Naive thymus-derived CD4-positive, alpha-beta T cell (primary cell): ENCODE data around the gene MACO1. TPM values are rescaled to one million over a fixed set of nuclear protein-coding genes. Genes with fewer than 3 reads are reported as not detected.

Experiments
- ATAC-seq: fragments of 150-1000 bp; cut with Tn5 transposase; 2 replicates; pipeline ENCODE4 v1.10.0; 2021; ENCODE audit warnings: mild to moderate bottlenecking, moderate library complexity
- CTCF ChIA-PET: fragments of 350-600 bp; sonication (Branson Sonifier 250); formaldehyde crosslinking; loops from one replicate; lab custom pipeline; 2021; ENCODE audit warnings: antibody characterized with exemption; lab: Charles Lee
- POLR2A ChIA-PET: fragments of 350-600 bp; sonication (Branson Sonifier 250); formaldehyde crosslinking; loops from one replicate; lab custom pipeline; 2021; ENCODE audit warnings: antibody characterized with exemption, inconsistent platforms; lab: Charles Lee
- DNase-seq, 9 donors: peaks; one replicate each; pipeline versions ENCODE4 v3.0.0 to v3.0.0-alpha.2; 2020 to 2022; ENCODE audit warnings: mixed read lengths in 1 of 9
- H3K27ac ChIP-seq: one replicate; pipeline ENCODE4 v1.7.0; 2013; ENCODE audit warnings: mild to moderate bottlenecking, low read depth, low read length, moderate library complexity
- H3K27me3 ChIP-seq, 2 donors: one replicate each; pipeline ENCODE4 v1.7.0; 2013; ENCODE audit warnings: low read length in 2 of 2, mild to moderate bottlenecking in 2 of 2, moderate library complexity in 2 of 2; ENCODE audit not compliant: control insufficient read depth in 2 of 2, insufficient read depth in 2 of 2
- H3K36me3 ChIP-seq, 3 experiments: 1 replicate in 2 of 3; 2 replicates in 1 of 3; pipeline ENCODE4 v1.7.0; 2013; ENCODE audit warnings: low read length in 3 of 3, mild to moderate bottlenecking in 3 of 3, moderate library complexity in 1 of 3; ENCODE audit not compliant: insufficient read depth in 3 of 3, control insufficient read depth in 2 of 3
- H3K4me1 ChIP-seq, 2 donors: one replicate each; pipeline ENCODE4 v1.7.0; 2013; ENCODE audit warnings: low read length in 2 of 2, mild to moderate bottlenecking in 2 of 2, moderate library complexity in 1 of 2; ENCODE audit not compliant: control insufficient read depth in 2 of 2, insufficient read depth in 2 of 2
- H3K4me3 ChIP-seq: 2 replicates; pipeline ENCODE4 v1.7.0; 2013; ENCODE audit warnings: mild to moderate bottlenecking, low read length
- H3K9me3 ChIP-seq, 3 experiments: 1 replicate in 2 of 3; 2 replicates in 1 of 3; pipeline ENCODE4 v1.7.0; 2013; ENCODE audit warnings: low read length in 3 of 3; ENCODE audit not compliant: control insufficient read depth in 2 of 3
- H3K27ac Mint-ChIP-seq, 9 donors: one replicate each; pipeline ENCODE4 v1.8.0; 2020 to 2022; ENCODE audit warnings: mixed read lengths in 9 of 9, mild to moderate bottlenecking in 8 of 9, moderate library complexity in 5 of 9, inconsistent platforms in 2 of 9
- H3K27me3 Mint-ChIP-seq, 5 donors: one replicate each; pipeline ENCODE4 v1.8.0; 2021 to 2022; ENCODE audit warnings: mixed read lengths in 5 of 5, mild to moderate bottlenecking in 1 of 5
- H3K36me3 Mint-ChIP-seq, 5 donors: one replicate each; pipeline ENCODE4 v1.8.0; 2020 to 2022; ENCODE audit warnings: mixed read lengths in 5 of 5, mild to moderate bottlenecking in 3 of 5, inconsistent platforms in 1 of 5
- H3K4me1 Mint-ChIP-seq, 7 donors: one replicate each; pipeline ENCODE4 v1.8.0; 2020 to 2022; ENCODE audit warnings: mixed read lengths in 7 of 7, mild to moderate bottlenecking in 3 of 7, inconsistent platforms in 1 of 7
- H3K4me3 Mint-ChIP-seq, 10 donors: one replicate each; pipeline ENCODE4 v1.8.0; 2020 to 2022; ENCODE audit warnings: mild to moderate bottlenecking in 10 of 10, mixed read lengths in 10 of 10, moderate library complexity in 6 of 10, inconsistent platforms in 2 of 10
- H3K9me3 Mint-ChIP-seq, 11 donors: one replicate each; pipeline ENCODE4 v1.8.0; 2020 to 2022; ENCODE audit warnings: mixed read lengths in 11 of 11, mild to moderate bottlenecking in 4 of 11, inconsistent platforms in 1 of 11, moderate library complexity in 1 of 11
- intact Hi-C, 2 donors: fragments of 100-400 bp; cut with micrococcal nuclease; formaldehyde crosslinking; loops; one replicate each; pipeline ENCODE4 v1.15.1; 2023
- polyA plus RNA-seq, 2 donors: library from polyadenylated mRNA; unstranded; fragments of 300-500 nt; fragmentation: Illumina TruSeq; gene quantifications; one replicate each; pipeline ENCODE4 v1.2.3, GENCODE V29; 2021
- total RNA-seq, 6 experiments: library from RNA in 5 of 6; stranded (reverse) in 5 of 6; gene quantifications; 1 replicate in 5 of 6; 2 replicates in 1 of 6; pipeline ENCODE4 v1.2.3 and lab custom pipeline; 2021 to 2026

MACO1 gene
- total and polyA plus RNA-seq, 7 experiments from 2014 or later: 8.8 to 25.9 (median 19.5) TPM

DNA sequence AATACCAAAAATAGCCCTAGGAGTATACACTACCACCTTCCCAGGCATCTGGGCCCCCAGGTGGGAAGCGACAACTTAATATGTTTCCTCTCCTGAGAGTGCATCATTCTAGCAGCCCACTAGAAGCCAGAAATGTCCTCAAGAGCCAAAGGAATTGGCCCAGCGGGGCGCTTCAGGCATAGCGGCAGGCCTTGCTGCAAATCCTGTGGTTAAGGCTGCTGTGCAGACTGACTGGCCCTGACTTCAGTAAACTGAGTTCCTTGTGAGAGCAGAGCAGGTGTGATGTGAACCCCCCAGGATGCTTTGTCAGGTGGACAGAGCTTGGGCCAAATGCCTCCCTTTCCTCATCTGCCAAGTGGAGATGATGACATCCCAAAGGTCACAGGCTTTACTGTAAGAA is 83.0 kb downstream of the MACO1 start:
- no peaks in the 10 kb centered on the region for H3K36me3 ChIP-seq
- no peaks in the 10 kb centered on the region for H3K9me3 ChIP-seq
- Mint-ChIP-seq H3K36me3 (no peaks in the 10 kb centered on the region), H3K4me3 (no peak overlapping the region), H3K4me1 (peaks cover 0 to 4% (median 0%) of the 10 kb centered on the region in 7 donors), H3K27ac (no peak overlapping the region), H3K9me3 (peaks cover 0 to 13% (median 0%) of the 10 kb centered on the region in 11 donors), H3K27me3 (peaks cover 0 to 5% (median 0%) of the 10 kb centered on the region in 5 donors)
- intact Hi-C loops: no loop called here
- no peak overlapping the region for H3K27ac ChIP-seq
- ChIA-PET POLR2A (interaction anchor here (0.6 to 11.4 kb wide), 4 partner anchors 8 to 43 kb away, joined by 3 to 85 read pairs (median 4); no protein-coding TSS in a partner anchor), CTCF (interaction anchor here (1.6 kb wide), 1 partner anchor 10 kb away, joined by 7 read pairs; no protein-coding TSS in a partner anchor)
- no peaks in the 10 kb centered on the region for H3K27me3 ChIP-seq
- H3K4me3 ChIP-seq: no peak overlapping the region
- DNase-seq: no peak
- no peaks in the 10 kb centered on the region for H3K4me1 ChIP-seq
- no peak for ATAC-seq

DNA sequence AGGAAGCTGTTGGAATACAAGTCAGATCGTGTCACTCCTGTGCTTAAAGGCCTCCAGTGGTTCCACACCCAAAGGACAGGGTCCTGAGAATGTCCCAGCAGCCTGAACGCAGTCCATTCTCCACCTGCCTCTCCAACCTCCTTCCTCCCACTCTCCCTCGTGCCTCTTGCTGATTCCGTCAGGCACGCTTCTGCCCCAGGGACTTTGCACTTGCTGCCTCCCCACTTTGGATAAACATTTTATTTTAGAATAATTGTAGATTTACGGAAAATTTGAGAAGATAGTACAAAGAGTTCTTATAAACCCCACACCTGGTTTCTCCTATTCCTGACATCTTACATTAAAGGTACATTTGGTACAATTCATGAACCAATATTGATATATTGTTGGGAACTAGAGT is 84.3 kb downstream of the MACO1 start:
- intact Hi-C loops: no loop called here
- Histone ChIP-seq H3K27me3 (no peaks in the 10 kb centered on the region), H3K4me3 (no peak overlapping the region), H3K36me3 (no peaks in the 10 kb centered on the region), H3K27ac (no peak overlapping the region), H3K4me1 (no peaks in the 10 kb centered on the region), H3K9me3 (no peaks in the 10 kb centered on the region)
- POLR2A ChIA-PET: interaction anchor here (0.7 to 11.4 kb wide), 3 partner anchors 10 to 183 kb away, joined by 4 to 85 read pairs (median 5); no protein-coding TSS in a partner anchor
- H3K27me3 Mint-ChIP-seq: peaks cover 0 to 5% (median 0%) of the 10 kb centered on the region in 5 donors
- no peak for ATAC-seq
- no peak overlapping the region for H3K4me3 Mint-ChIP-seq
- no peaks in the 10 kb centered on the region for H3K36me3 Mint-ChIP-seq
- H3K4me1 Mint-ChIP-seq: peaks cover 0 to 4% (median under 1%) of the 10 kb centered on the region in 7 donors
- H3K27ac Mint-ChIP-seq: peak overlapping the region in 1 of 9 donors; percentile 41
- CTCF ChIA-PET: interaction anchor here (12.1 kb wide), 1 partner anchor 11 kb away, joined by 227 read pairs; no protein-coding TSS in a partner anchor
- peaks cover 0 to 13% (median 0%) of the 10 kb centered on the region in 11 donors for H3K9me3 Mint-ChIP-seq
- no peak for DNase-seq

GRCh38 chr1:25516686-25517085 is 86.0 kb downstream of the MACO1 start:
- H3K27me3 ChIP-seq: no peaks in the 10 kb centered on the region
- intact Hi-C loops: no loop called here
- H3K36me3 ChIP-seq: no peaks in the 10 kb centered on the region
- ATAC-seq: no peak
- ChIA-PET POLR2A (interaction anchor here (0.7 to 11.4 kb wide), 3 partner anchors 9 to 11 kb away, joined by 3 to 85 read pairs (median 5); no protein-coding TSS in a partner anchor), CTCF (interaction anchor here (0.5 to 12.1 kb wide), 4 partner anchors 13 to 1424 kb away, joined by 3 to 227 read pairs (median 3); no protein-coding TSS in a partner anchor)
- no peak overlapping the region for H3K4me3 ChIP-seq
- Mint-ChIP-seq H3K27ac (peak overlapping the region in 1 of 9 donors; percentile 43), H3K27me3 (peaks cover 0 to 5% (median 0%) of the 10 kb centered on the region in 5 donors), H3K4me3 (no peak overlapping the region), H3K36me3 (no peaks in the 10 kb centered on the region), H3K4me1 (peaks cover 3 to 13% (median 9%) of the 10 kb centered on the region in 7 donors), H3K9me3 (peaks cover 0 to 13% (median 0%) of the 10 kb centered on the region in 11 donors)
- no peak overlapping the region for H3K27ac ChIP-seq
- H3K9me3 ChIP-seq: no peaks in the 10 kb centered on the region
- no peak for DNase-seq
- H3K4me1 ChIP-seq: peaks cover 0 to 5% of the 10 kb centered on the region in 2 donors

DNA sequence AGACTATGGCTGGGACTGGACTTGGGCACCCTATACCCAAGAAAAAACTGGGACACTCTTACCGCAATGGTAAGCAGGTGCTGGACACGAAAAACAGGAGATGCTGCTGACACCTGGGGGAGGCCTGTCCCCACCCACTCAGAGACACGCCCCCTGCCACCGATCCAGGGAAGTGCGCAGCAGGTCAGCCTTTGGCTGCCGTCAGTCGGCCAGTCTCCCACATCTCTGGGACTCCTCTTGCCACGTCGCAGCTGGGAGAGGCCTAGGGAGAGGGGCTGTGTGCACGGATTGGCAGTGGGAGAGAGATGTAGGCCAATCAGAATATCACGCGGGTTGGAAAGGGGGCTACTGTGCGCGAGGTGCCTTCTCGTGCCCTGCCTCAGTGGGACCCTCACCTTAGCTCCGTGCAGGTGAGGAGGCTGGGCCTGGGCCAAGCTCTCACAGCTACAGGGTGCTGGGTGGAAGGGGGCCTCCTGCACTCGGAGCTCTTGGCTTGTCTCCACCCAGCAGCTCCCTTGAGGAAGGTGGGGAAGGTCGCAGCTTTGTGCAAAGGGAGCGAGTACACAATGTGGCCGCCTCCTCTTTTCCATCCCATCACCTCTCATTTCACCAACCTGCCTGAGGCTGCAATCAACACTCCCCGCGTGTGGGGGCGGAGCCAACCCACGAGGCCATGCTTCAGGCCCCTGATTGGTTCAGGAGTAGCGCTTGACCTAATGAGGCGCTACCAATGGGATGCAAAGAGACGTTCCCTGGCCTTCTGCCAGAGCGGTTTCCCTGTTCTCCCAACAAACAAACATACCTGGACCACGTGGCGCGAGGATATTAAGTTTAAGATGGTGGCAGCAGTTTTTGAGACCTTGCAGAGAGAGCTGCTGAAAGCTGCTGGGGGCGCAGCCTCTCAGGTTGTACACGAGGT is 87.0 kb downstream of the MACO1 start:
- H3K27ac Mint-ChIP-seq: peak overlapping the region in 2 of 9 donors; percentile 17 to 37

GRCh38 chr1:25519624-25520023 is 88.9 kb downstream of the MACO1 start:
- no peak for DNase-seq
- Mint-ChIP-seq H3K36me3 (no peaks in the 10 kb centered on the region), H3K4me1 (peaks cover 3 to 14% (median 9%) of the 10 kb centered on the region in 7 donors), H3K27me3 (peaks cover 0 to 4% (median 0%) of the 10 kb centered on the region in 5 donors), H3K4me3 (no peak overlapping the region), H3K27ac (peak overlapping the region in 3 of 9 donors; percentile 51 to 94 (median 62)), H3K9me3 (peaks cover 0 to 3% (median 0%) of the 10 kb centered on the region in 11 donors)
- Histone ChIP-seq H3K9me3 (no peaks in the 10 kb centered on the region), H3K36me3 (no peaks in the 10 kb centered on the region), H3K4me1 (peaks cover 0 to 5% of the 10 kb centered on the region in 2 donors), H3K27me3 (no peaks in the 10 kb centered on the region), H3K4me3 (no peak overlapping the region), H3K27ac (no peak overlapping the region)
- ChIA-PET CTCF (interaction anchor here (0.7 to 12.1 kb wide), 10 partner anchors 16 to 290 kb away, joined by 3 to 227 read pairs (median 5); partner anchors contain the start of gene LDLRAP1), POLR2A (interaction anchor here (0.5 to 11.4 kb wide), 7 partner anchors 14 to 300 kb away, joined by 3 to 85 read pairs (median 4); partner anchors contain the start of genes LDLRAP1 and MTFR1L)
- no peak for ATAC-seq
- intact Hi-C loops: loop anchor here (1.0 to 2.0 kb wide), 5 partner anchors 15 to 292 kb away; partner anchors contain the start of gene LDLRAP1 (in 1 of the 2)

More for the DNA sequence above, 87.0 kb downstream of the MACO1 start:
- Mint-ChIP-seq H3K27me3 (peaks cover 0 to 5% (median 0%) of the 10 kb centered on the region in 5 donors), H3K9me3 (peaks cover 0 to 12% (median 0%) of the 10 kb centered on the region in 11 donors), H3K4me3 (no peak overlapping the region), H3K4me1 (peaks cover 3 to 14% (median 9%) of the 10 kb centered on the region in 7 donors), H3K36me3 (no peaks in the 10 kb centered on the region)
- DNase-seq: no peak
- ChIA-PET POLR2A (interaction anchor here (11.4 kb wide), 1 partner anchor 12 kb away, joined by 85 read pairs; no protein-coding TSS in a partner anchor), CTCF (interaction anchor here (1.2 to 12.1 kb wide), 2 partner anchors 14 to 285 kb away, joined by 3 to 227 read pairs; no protein-coding TSS in a partner anchor)
- Histone ChIP-seq H3K27ac (no peak overlapping the region), H3K36me3 (no peaks in the 10 kb centered on the region), H3K27me3 (no peaks in the 10 kb centered on the region), H3K9me3 (no peaks in the 10 kb centered on the region), H3K4me1 (peaks cover 0 to 5% of the 10 kb centered on the region in 2 donors), H3K4me3 (no peak overlapping the region)
- ATAC-seq: no peak
- intact Hi-C loops: no loop called here
